HepG2 (cell line): Measurements from ENCODE around the gene VAC14. TPM values are rescaled to one million over a fixed set of nuclear protein-coding genes. Genes with fewer than 3 reads are reported as not detected.
A peak's percentile ranks its signal among the peaks of the same experiment; 100 is the strongest.

Experiments
- ARHGAP35 ChIP-seq: sonication (generic); formaldehyde crosslinking; IDR thresholded peaks from 2 replicates; pipeline ENCODE4 v1.9.0; 2022; ENCODE audit warnings: mild to moderate bottlenecking, inconsistent platforms, moderate library complexity, missing genetic modification reagents, borderline replicate concordance
- ATM ChIP-seq: fragments of 450-650 bp; IDR thresholded peaks from 2 replicates; pipeline ENCODE4 v1.7.1; 2017; ENCODE audit warnings: mild to moderate bottlenecking, borderline replicate concordance
- BCLAF1 ChIP-seq: fragments of 450-650 bp; IDR thresholded peaks from 2 replicates; pipeline ENCODE4 v1.6.1; 2017; ENCODE audit warnings: mild to moderate bottlenecking
- CHCHD3 ChIP-seq: sonication (generic); formaldehyde crosslinking; IDR thresholded peaks from 2 replicates; pipeline ENCODE4 v1.8.0; 2022; ENCODE audit warnings: mild to moderate bottlenecking, missing genetic modification reagents, moderate library complexity
- HNRNPLL ChIP-seq: fragments of 200-400 bp; formaldehyde crosslinking; IDR thresholded peaks from 2 replicates; pipeline ENCODE4 v1.6.1; 2017; ENCODE audit warnings: mild to moderate bottlenecking, low read depth, low read length; ENCODE audit not compliant: poor library complexity, severe bottlenecking
- LCORL ChIP-seq, 2 experiments: fragments of 450-650 bp in 1 of 2; sonication (generic) in 1 of 2; formaldehyde crosslinking in 1 of 2; IDR thresholded peaks; 2 replicates each; pipeline versions ENCODE4 v1.5.0 to v1.6.1; 2017 to 2020; ENCODE audit warnings: antibody characterized with exemption in 1 of 2, missing genetic modification reagents in 1 of 2
- NFE2L1 ChIP-seq: sonication (generic); formaldehyde crosslinking; IDR thresholded peaks from 2 replicates; pipeline ENCODE4 v1.4.0; 2020; ENCODE audit warnings: missing genetic modification reagents, mild to moderate bottlenecking, borderline replicate concordance
- PHF8 ChIP-seq: sonication (generic); formaldehyde crosslinking; IDR thresholded peaks from 2 replicates; pipeline ENCODE4 v1.5.0; 2020; ENCODE audit warnings: missing genetic modification reagents
- RBM39 ChIP-seq: fragments of 200-400 bp; formaldehyde crosslinking; IDR thresholded peaks from one replicate; pipeline ENCODE4 v1.6.1; 2018; ENCODE audit warnings: antibody characterized with exemption, mild to moderate bottlenecking, low read depth, low read length; ENCODE audit not compliant: poor library complexity, severe bottlenecking
- SAFB2 ChIP-seq: sonication (generic); formaldehyde crosslinking; IDR thresholded peaks from 2 replicates; pipeline ENCODE4 v1.5.1; 2020; ENCODE audit warnings: missing genetic modification reagents, low read depth, mild to moderate bottlenecking, borderline replicate concordance
- SP140L ChIP-seq: sonication (generic); formaldehyde crosslinking; IDR thresholded peaks from 2 replicates; pipeline ENCODE4 v1.4.0; 2020; ENCODE audit warnings: missing genetic modification reagents, borderline replicate concordance
- TERF1 ChIP-seq: sonication (generic); formaldehyde crosslinking; IDR thresholded peaks from 2 replicates; pipeline ENCODE4 v1.8.0; 2022; ENCODE audit warnings: mild to moderate bottlenecking, missing genetic modification reagents, moderate library complexity
- YEATS4 ChIP-seq: sonication (generic); formaldehyde crosslinking; IDR thresholded peaks from 2 replicates; pipeline ENCODE4 v1.4.0; 2020; ENCODE audit warnings: missing genetic modification reagents, borderline replicate concordance
- ZFP41 ChIP-seq: sonication (generic); formaldehyde crosslinking; IDR thresholded peaks from 2 replicates; pipeline ENCODE4 v1.4.0; 2020; ENCODE audit warnings: mild to moderate bottlenecking, missing genetic modification reagents, borderline replicate concordance
- ZNF225 ChIP-seq: sonication (generic); formaldehyde crosslinking; IDR thresholded peaks from 2 replicates; pipeline ENCODE4 v1.4.0; 2020; ENCODE audit warnings: mild to moderate bottlenecking, missing genetic modification reagents
- ZNF235 ChIP-seq: sonication (generic); formaldehyde crosslinking; IDR thresholded peaks from 2 replicates; pipeline ENCODE4 v1.8.1; 2023; ENCODE audit warnings: mild to moderate bottlenecking, missing genetic modification reagents, borderline replicate concordance
- ZNF253 ChIP-seq: sonication (generic); formaldehyde crosslinking; IDR thresholded peaks from 2 replicates; pipeline ENCODE4 v1.8.0; 2022; ENCODE audit warnings: mild to moderate bottlenecking, missing genetic modification reagents, borderline replicate concordance
- ZNF639 ChIP-seq: conservative IDR thresholded peaks from 2 replicates; pipeline ENCODE4 v1.6.1; 2018; ENCODE audit warnings: missing genetic modification reagents
- ZNF788 ChIP-seq: sonication (generic); formaldehyde crosslinking; IDR thresholded peaks from 2 replicates; pipeline ENCODE4 v1.5.0; 2020; ENCODE audit warnings: mild to moderate bottlenecking, missing genetic modification reagents, borderline replicate concordance
- polyA plus RNA-seq, 8 experiments: library from polyadenylated mRNA; depleted of rRNA in 3 of 8; stranded (reverse) in 7 of 8; unstranded in 1 of 8; fragments of >200 nt; fragmentation: Illumina TruSeq in 4 of 8; extraction: Trizol in 4 of 8; gene quantifications; 2 replicates each; pipeline versions ENCODE4 v1.2.1 to v1.2.3, GENCODE V29; 2011 to 2016; ENCODE audit warnings: low read depth in 4 of 8, missing spikeins in 1 of 8, mixed read lengths in 1 of 8; ENCODE audit not compliant: insufficient read depth in 1 of 8
- total RNA-seq, 5 experiments: library from RNA; depleted of rRNA; stranded (reverse); fragments of >200 nt; fragmentation: Illumina TruSeq; extraction: Trizol; gene quantifications; 2 replicates each; pipeline ENCODE4 v1.2.3, GENCODE V29; 2016; ENCODE audit warnings: low read depth in 1 of 5
- TF ChIP-seq, protein P1 (sequence below): sonication (generic); formaldehyde crosslinking; IDR thresholded peaks from 2 replicates; pipeline ENCODE4 v1.5.1; 2020; ENCODE audit warnings: missing genetic modification reagents, mild to moderate bottlenecking, borderline replicate concordance

Gene VAC14
- total and polyA plus RNA-seq, 2 of the 13 experiments (the other 11 are each of a cell fraction or from before 2014, with no cell fraction given) = 23.5 to 24.6 TPM

- peak; percentile 9 for TF ChIP-seq HNRNPLL
- no peak for TF ChIP-seq ATM
- no peak for TF ChIP-seq ZNF639
- TF ChIP-seq RBM39 = no peak
- TF ChIP-seq SAFB2 (CRISPR knock-in tag) = no peak
- TF ChIP-seq YEATS4 = peak; percentile 49; the same call in 1 of the 2 replicates
- TF ChIP-seq ZNF253 (CRISPR knock-in tag) = no peak; the same call in 1 of the 2 replicates
- TF ChIP-seq TERF1 = peak; percentile 78; the same call in 1 of the 2 replicates
- TF ChIP-seq, protein P1, sequence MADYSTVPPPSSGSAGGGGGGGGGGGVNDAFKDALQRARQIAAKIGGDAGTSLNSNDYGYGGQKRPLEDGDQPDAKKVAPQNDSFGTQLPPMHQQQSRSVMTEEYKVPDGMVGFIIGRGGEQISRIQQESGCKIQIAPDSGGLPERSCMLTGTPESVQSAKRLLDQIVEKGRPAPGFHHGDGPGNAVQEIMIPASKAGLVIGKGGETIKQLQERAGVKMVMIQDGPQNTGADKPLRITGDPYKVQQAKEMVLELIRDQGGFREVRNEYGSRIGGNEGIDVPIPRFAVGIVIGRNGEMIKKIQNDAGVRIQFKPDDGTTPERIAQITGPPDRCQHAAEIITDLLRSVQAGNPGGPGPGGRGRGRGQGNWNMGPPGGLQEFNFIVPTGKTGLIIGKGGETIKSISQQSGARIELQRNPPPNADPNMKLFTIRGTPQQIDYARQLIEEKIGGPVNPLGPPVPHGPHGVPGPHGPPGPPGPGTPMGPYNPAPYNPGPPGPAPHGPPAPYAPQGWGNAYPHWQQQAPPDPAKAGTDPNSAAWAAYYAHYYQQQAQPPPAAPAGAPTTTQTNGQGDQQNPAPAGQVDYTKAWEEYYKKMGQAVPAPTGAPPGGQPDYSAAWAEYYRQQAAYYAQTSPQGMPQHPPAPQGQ (CRISPR knock-in tag) = no peak
- TF ChIP-seq PHF8 (CRISPR knock-in tag) = no peak
- TF ChIP-seq ZNF225 (CRISPR knock-in tag) = 0 out of 2 replicates have a peak, but pooled peaks have one; percentile 9
- no peak for TF ChIP-seq LCORL (IDR thresholded peaks at IDR 0.05)
- TF ChIP-seq LCORL (CRISPR knock-in tag; IDR thresholded peaks at IDR 0.05) = 0 out of 2 replicates have a peak, but pooled peaks have one; percentile 3
- peak; percentile 32; the same call in 1 of the 2 replicates for TF ChIP-seq CHCHD3 (CRISPR knock-in tag)
- no peak for TF ChIP-seq ZNF235 (CRISPR knock-in tag)
- TF ChIP-seq ZFP41 (CRISPR knock-in tag) = peak; percentile 68; the same call in 1 of the 2 replicates
- peak; percentile 18; the same call in 1 of the 2 replicates for TF ChIP-seq ZNF788
- TF ChIP-seq SP140L = no peak
- no peak for TF ChIP-seq BCLAF1
- no peak for TF ChIP-seq ARHGAP35 (CRISPR knock-in tag)
- TF ChIP-seq NFE2L1 (CRISPR knock-in tag) = 0 out of 2 replicates have a peak, but pooled peaks have one; percentile 60
Observed at GRCh38 chr16:70689970-70690891, 110.7 kb downstream of the VAC14 start (continued).
